Esophagus squamous epithelium (tissue), 5 donors: ENCODE measurements around the gene MAP4K3. TPM values are rescaled to one million over a fixed set of nuclear protein-coding genes. Genes with fewer than 3 reads are reported as not detected.

Experiments
- DNase-seq: peaks from one replicate; lab custom pipeline; 2025; lab: John Stamatoyannopoulos, UW
- H3K27ac ChIP-seq, 4 donors: fragments of 200-600 bp; sonication (generic); one replicate each; pipeline ENCODE4 v1.5.1; 2016 to 2019; ENCODE audit warnings: mild to moderate bottlenecking in 1 of 4
- H3K27me3 ChIP-seq, 4 donors: fragments of 200-600 bp; sonication (generic); 1 replicate in 3 of 4; 2 replicates in 1 of 4; pipeline versions ENCODE4 v1.5.1 to v1.6.0; 2017 to 2021; ENCODE audit warnings: antibody characterized with exemption in 1 of 4
- H3K36me3 ChIP-seq, 3 donors: fragments of 200-600 bp; sonication (generic); one replicate each; pipeline ENCODE4 v1.5.1; 2016 to 2019
- H3K4me1 ChIP-seq, 3 donors: fragments of 200-600 bp; sonication (generic); one replicate each; pipeline ENCODE4 v1.5.1; 2017 to 2019
- H3K4me3 ChIP-seq, 4 donors: fragments of 200-600 bp; sonication (generic); 1 replicate in 3 of 4; 2 replicates in 1 of 4; pipeline ENCODE4 v1.5.1; 2016 to 2019; ENCODE audit warnings: mild to moderate bottlenecking in 2 of 4, moderate library complexity in 1 of 4
- H3K9me3 ChIP-seq, 3 donors: fragments of 200-600 bp; sonication (generic); one replicate each; pipeline ENCODE4 v1.5.1; 2016 to 2019
- POLR2A ChIP-seq, 4 donors: fragments of 450-650 bp; IDR thresholded peaks; one replicate each; pipeline ENCODE4 v1.6.1; 2017; ENCODE audit warnings: antibody characterized with exemption in 4 of 4, mild to moderate bottlenecking in 4 of 4, moderate library complexity in 3 of 4
- WGBS, 2 donors: methylation state at CpG; one replicate each; pipeline ENCODE4 v1.1.5; 2018; 5-methylcytosine and 5-hydroxymethylcytosine counted together
- intact Hi-C: fragments of 100-400 bp; cut with DNase I; formaldehyde crosslinking; loops from one replicate; pipeline ENCODE4 v1.15.0; 2022
- total RNA-seq, 4 donors: library from RNA; depleted of rRNA; stranded (reverse); fragments of >200 nt; gene quantifications; one replicate each; pipeline ENCODE4 v1.1.0, GENCODE V29; 2016
- TF ChIP-seq, protein P1 (sequence below), 6 experiments: fragments of 450-650 bp in 4 of 6; fragments of 200-600 bp in 2 of 6; sonication (generic) in 2 of 6; IDR thresholded peaks; one replicate each; pipeline ENCODE4 v1.5.1; 2016 to 2019; ENCODE audit warnings: antibody characterized with exemption in 6 of 6, mild to moderate bottlenecking in 4 of 6, moderate library complexity in 4 of 6
- donor health status: DM: yes; HTN: yes; CAD: no.

The MAP4K3 gene
- total RNA-seq, 4 donors from 2014 or later = 12.6 to 35.1 (median 15.8) TPM

DNA sequence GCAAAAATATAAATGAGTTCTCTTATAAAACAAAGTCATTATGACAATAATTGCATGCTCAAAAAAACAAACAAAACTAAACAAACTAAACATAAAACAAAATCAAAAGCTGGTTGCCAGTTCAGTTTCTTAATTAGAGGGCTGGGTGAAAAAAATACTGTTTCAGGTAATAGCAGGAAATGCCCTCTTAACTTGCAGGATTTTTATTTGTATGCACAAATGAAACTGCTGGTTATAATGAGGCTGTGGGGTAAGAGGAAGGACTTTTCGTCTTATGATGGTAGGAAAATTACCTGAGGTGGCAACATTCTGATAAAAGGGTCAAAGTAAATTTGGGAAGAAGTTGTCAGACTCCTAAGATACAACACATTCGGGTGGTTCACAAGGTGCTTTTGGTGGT, 171.8 kb downstream of the MAP4K3 start:
- Histone ChIP-seq H3K27ac (no peak overlapping the region), H3K4me3 (no peak overlapping the region), H3K36me3 (peaks cover 0 to 74% (median 0%) of the 10 kb centered on the region in 3 donors), H3K9me3 (no peaks in the 10 kb centered on the region), H3K27me3 (no peaks in the 10 kb centered on the region), H3K4me1 (no peaks in the 10 kb centered on the region)
- WGBS, 2 donors = 60 to 84% methylated on average over 2 of the region's 2 CpGs
- TF ChIP-seq, protein P1, sequence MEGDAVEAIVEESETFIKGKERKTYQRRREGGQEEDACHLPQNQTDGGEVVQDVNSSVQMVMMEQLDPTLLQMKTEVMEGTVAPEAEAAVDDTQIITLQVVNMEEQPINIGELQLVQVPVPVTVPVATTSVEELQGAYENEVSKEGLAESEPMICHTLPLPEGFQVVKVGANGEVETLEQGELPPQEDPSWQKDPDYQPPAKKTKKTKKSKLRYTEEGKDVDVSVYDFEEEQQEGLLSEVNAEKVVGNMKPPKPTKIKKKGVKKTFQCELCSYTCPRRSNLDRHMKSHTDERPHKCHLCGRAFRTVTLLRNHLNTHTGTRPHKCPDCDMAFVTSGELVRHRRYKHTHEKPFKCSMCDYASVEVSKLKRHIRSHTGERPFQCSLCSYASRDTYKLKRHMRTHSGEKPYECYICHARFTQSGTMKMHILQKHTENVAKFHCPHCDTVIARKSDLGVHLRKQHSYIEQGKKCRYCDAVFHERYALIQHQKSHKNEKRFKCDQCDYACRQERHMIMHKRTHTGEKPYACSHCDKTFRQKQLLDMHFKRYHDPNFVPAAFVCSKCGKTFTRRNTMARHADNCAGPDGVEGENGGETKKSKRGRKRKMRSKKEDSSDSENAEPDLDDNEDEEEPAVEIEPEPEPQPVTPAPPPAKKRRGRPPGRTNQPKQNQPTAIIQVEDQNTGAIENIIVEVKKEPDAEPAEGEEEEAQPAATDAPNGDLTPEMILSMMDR (IDR thresholded peaks at IDR 0.05) = no peak
- TF ChIP-seq POLR2A (IDR thresholded peaks at IDR 0.05) = no peak
- no peak for DNase-seq
- intact Hi-C loops = no loop called here

- Histone ChIP-seq H3K4me1 (no peaks in the 10 kb centered on the region), H3K36me3 (peaks cover 0 to 80% (median 5%) of the 10 kb centered on the region in 3 donors), H3K27me3 (no peaks in the 10 kb centered on the region), H3K9me3 (no peaks in the 10 kb centered on the region), H3K4me3 (no peak overlapping the region), H3K27ac (no peak overlapping the region)
- WGBS, 2 donors = 72 to 76% methylated on average over 1 of the region's 1 CpG
- DNase-seq = no peak
- intact Hi-C loops = no loop called here
- TF ChIP-seq POLR2A (IDR thresholded peaks at IDR 0.05) = no peak
- TF ChIP-seq, protein P1 (IDR thresholded peaks at IDR 0.05) = no peak
Measured at GRCh38 chr2:39264733-39265132, 172.4 kb downstream of the MAP4K3 start.

DNA sequence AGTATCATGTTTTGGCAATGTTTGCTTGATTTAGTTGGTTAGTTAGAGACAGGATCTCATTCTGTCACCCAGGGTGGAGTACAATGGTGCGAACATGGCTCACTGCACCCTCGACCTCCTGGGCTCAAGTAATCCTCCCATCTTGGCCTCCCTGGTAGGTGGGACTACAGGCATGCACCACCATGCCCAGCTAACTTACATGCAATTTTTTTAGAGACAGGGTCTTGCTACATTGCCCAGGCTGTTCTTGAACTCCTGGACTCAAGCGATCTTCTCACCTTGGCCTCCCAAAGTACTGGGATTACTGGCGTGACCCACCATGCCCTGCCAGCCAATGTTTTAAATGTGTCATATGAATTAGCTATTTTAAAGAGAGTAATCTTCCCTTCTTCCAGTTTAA, 177.0 kb downstream of the MAP4K3 start:
- no peak for DNase-seq
- no peak overlapping the region for H3K27ac ChIP-seq
- intact Hi-C loops = no loop called here
- no peak overlapping the region for H3K4me3 ChIP-seq
- H3K4me1 ChIP-seq = no peaks in the 10 kb centered on the region
- 92 to 94% methylated on average over 4 of the region's 4 CpGs for WGBS, 2 donors
- no peak for TF ChIP-seq POLR2A (IDR thresholded peaks at IDR 0.05)
- TF ChIP-seq, protein P1 (IDR thresholded peaks at IDR 0.05) = no peak
- peaks cover 4 to 97% (median 5%) of the 10 kb centered on the region in 3 donors for H3K36me3 ChIP-seq
- H3K27me3 ChIP-seq = no peaks in the 10 kb centered on the region
- H3K9me3 ChIP-seq = no peaks in the 10 kb centered on the region

GRCh38 chr2:39256040-39256439, 181.0 kb downstream of the MAP4K3 start:
- no peak for TF ChIP-seq POLR2A (IDR thresholded peaks at IDR 0.05)
- TF ChIP-seq, protein P1 (IDR thresholded peaks at IDR 0.05) = no peak
- Histone ChIP-seq H3K36me3 (peaks cover 4 to 99% (median 8%) of the 10 kb centered on the region in 3 donors), H3K27me3 (no peaks in the 10 kb centered on the region)

DNA sequence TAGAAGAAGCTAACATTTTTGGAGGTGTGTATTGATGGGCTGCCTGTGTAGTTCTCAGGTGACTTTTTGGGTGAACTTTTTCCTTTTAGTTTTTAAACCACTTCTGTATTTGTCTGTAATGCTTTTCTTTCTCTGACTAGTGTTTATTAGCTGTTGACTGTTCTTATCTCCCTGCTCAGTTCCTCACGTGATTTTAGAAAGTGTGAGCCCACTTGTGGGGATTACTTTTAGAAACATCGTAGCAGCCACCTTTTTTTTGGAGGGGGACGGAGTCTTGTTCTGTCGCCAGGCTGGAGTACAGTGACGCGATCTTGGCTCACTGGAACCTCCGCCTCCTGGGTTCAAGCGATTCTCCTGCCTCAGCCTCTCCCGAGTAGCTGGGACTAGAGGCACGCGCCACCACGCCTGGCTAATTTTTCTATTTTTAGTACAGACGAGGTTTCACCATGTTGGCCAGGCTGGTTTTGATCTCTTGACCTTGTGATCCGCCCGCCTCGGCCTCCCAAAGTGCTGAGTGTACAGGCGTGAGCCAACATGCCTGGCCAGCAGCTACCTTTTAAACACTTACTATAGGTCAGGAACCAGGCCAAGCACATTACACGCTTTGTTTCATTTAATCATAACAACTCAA, 184.1 kb downstream of the MAP4K3 start:
- intact Hi-C loops = no loop called here
- H3K27ac ChIP-seq = no peak overlapping the region
- no peaks in the 10 kb centered on the region for H3K27me3 ChIP-seq
- peaks cover 3 to 93% (median 4%) of the 10 kb centered on the region in 3 donors for H3K36me3 ChIP-seq
- TF ChIP-seq, protein P1 (IDR thresholded peaks at IDR 0.05) = no peak
- TF ChIP-seq POLR2A (IDR thresholded peaks at IDR 0.05) = no peak
- no peak for DNase-seq
- no peaks in the 10 kb centered on the region for H3K9me3 ChIP-seq
- H3K4me3 ChIP-seq = no peak overlapping the region
- 88 to 89% methylated on average over 15 to 17 of the region's 18 CpGs for WGBS, 2 donors
- H3K4me1 ChIP-seq = no peaks in the 10 kb centered on the region

More at GRCh38 chr2:39256040-39256439, 181.0 kb downstream of the MAP4K3 start:
- no peaks in the 10 kb centered on the region for H3K4me1 ChIP-seq
- H3K27ac ChIP-seq = no peak overlapping the region
- no peak overlapping the region for H3K4me3 ChIP-seq
- H3K9me3 ChIP-seq = no peaks in the 10 kb centered on the region
- intact Hi-C loops = no loop called here
- DNase-seq = no peak
